H1 (cell line): ENCODE measurements around the gene BRMS1L. TPM values are rescaled to one million over a fixed set of nuclear protein-coding genes. Genes with fewer than 3 reads are reported as not detected.
A peak's percentile ranks its signal among the peaks of the same experiment; 100 is the strongest.

ENCODE experiments used
- ASH2L ChIP-seq: fragments of 200-600, 300-600 bp; sonication (generic); IDR thresholded peaks from one replicate; pipeline ENCODE4 v1.7.1; 2017; ENCODE audit warnings: low read length
- KDM4A ChIP-seq: IDR thresholded peaks from one replicate; pipeline ENCODE4 v1.7.1; 2012; ENCODE audit warnings: low read depth, mild to moderate bottlenecking, moderate library complexity, low read length, inconsistent platforms; ENCODE audit not compliant: severe bottlenecking
- SP4 ChIP-seq: IDR thresholded peaks from 2 replicates; pipeline ENCODE4 v1.6.1; 2012; ENCODE audit warnings: low read length, inconsistent platforms
- SRF ChIP-seq: IDR thresholded peaks from 2 replicates; pipeline ENCODE4 v1.6.1; 2011; ENCODE audit warnings: mild to moderate bottlenecking, low read depth, low read length, moderate library complexity
- TBP ChIP-seq: IDR thresholded peaks from 2 replicates; pipeline ENCODE4 v1.6.1; 2011; ENCODE audit warnings: low read depth, low read length, improper control_type of control experiment
- polyA plus RNA-seq, 7 experiments: library from polyadenylated mRNA; depleted of rRNA in 3 of 7; stranded (reverse) in 5 of 7; unstranded in 2 of 7; fragments of >200 nt in 5 of 7; fragments of 200-250 nt in 2 of 7; gene quantifications; 1 replicate in 5 of 7; 2 replicates in 1 of 7; 4 replicates in 1 of 7; pipeline versions ENCODE4 v1.2.1 to v1.2.3, GENCODE V29; 2011 to 2013; ENCODE audit warnings: missing spikeins in 2 of 7, mixed read lengths in 2 of 7
- total RNA-seq: library from RNA; stranded (reverse); fragmentation: NEBNext Ultra II Directional; extraction: Animal tissue kit (Norgen Biotek cat#: 25700); gene quantifications from 2 replicates; pipeline ENCODE4 v1.2.1, GENCODE V29; 2021

The BRMS1L gene
- total and polyA plus RNA-seq, 2 of the 8 experiments (the other 6 are each of a cell fraction or from before 2014, with no cell fraction given) = 4.4 to 10.9 TPM

DNA sequence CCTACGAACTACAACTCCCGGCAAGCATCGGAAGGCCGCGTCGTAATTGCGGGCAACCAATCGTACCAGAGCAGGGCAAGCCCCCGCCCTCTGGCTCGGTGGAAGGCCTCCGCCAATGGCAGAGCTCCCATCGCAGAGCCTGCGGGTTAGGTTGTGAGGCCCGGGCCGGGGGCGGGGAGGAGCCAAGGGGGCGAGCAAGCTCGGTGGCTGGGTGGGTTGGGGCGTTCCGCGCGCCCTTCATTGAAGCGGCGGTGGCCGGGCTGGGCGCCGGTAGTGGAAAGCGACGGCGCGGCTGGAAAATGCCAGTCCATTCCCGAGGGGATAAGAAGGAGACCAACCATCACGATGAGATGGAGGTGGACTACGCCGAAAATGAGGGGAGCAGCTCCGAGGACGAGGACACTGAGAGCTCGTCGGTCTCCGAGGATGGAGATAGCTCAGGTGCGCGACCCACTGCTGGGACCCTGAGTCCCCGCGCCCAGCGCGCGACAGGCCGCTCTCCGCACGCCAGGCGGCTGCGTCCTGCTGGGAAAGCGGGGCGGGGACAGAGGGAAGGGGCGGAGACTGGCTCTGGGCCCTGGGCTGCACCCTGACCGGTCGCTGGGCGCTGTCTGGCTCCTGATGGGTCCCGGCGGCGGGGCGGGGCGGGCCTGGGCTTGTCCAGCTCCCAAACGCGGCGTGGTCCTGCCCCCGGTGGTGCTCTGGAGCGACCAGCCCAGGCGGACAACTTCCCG is at the start of gene BRMS1L (continued):
- TF ChIP-seq SP4 (0 out of 2 replicates have a peak, but pooled peaks have one; percentile 47), ASH2L (peak; percentile 94), TBP (peak; percentile 51; the same call in 1 of the 2 replicates), KDM4A (peak; percentile 69), SRF (no peak)
